ENCODE results near the gene IRF7. TPM values are rescaled to one million over a fixed set of nuclear protein-coding genes. Genes with fewer than 3 reads are reported as not detected.

IRF7 gene
- total RNA-seq, 1 donor from 2014 or later = 56.2 TPM

DNA sequence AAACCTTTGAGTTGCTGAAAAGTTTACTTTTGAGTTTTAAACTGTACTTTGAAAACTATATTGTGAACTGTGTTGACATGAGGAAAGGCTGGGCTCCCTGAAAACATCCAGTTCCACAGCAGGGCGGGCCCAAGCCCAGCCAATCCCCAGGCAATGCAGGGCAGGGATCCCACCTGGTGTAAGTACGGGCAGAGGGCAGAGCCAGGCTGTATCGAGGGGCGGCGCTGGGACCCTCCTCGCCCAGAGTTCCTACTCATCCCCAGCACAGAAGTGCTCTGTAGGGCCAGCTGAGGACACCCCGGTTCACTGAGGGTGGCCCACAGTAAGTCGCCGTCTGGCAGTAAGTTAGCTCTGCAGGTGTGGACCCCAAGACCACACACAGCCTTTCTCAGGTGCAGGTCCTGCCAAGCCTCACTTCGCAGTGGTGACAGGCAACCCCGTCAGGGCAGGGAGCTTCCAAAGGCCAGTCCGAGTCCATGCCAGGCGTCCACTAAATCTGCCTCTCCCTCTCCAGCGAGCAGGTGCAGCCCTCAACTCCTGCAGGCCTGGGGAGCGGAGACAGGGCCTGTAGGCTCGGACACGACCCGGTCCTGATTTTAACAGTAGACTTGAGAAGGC is 48.6 kb downstream of the IRF7 start:
- intact Hi-C loops (cut with DNase I) = no loop called here
- H3K36me3 ChIP-seq = no peaks in the 10 kb centered on the region
- TF ChIP-seq, protein P1, sequence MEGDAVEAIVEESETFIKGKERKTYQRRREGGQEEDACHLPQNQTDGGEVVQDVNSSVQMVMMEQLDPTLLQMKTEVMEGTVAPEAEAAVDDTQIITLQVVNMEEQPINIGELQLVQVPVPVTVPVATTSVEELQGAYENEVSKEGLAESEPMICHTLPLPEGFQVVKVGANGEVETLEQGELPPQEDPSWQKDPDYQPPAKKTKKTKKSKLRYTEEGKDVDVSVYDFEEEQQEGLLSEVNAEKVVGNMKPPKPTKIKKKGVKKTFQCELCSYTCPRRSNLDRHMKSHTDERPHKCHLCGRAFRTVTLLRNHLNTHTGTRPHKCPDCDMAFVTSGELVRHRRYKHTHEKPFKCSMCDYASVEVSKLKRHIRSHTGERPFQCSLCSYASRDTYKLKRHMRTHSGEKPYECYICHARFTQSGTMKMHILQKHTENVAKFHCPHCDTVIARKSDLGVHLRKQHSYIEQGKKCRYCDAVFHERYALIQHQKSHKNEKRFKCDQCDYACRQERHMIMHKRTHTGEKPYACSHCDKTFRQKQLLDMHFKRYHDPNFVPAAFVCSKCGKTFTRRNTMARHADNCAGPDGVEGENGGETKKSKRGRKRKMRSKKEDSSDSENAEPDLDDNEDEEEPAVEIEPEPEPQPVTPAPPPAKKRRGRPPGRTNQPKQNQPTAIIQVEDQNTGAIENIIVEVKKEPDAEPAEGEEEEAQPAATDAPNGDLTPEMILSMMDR (IDR thresholded peaks at IDR 0.05) = no peak
- H3K9me3 ChIP-seq = no peaks in the 10 kb centered on the region
- DNase-seq (no peak), ATAC-seq (no peak)
- H3K27me3 ChIP-seq = no peaks in the 10 kb centered on the region
- peak overlapping the region; percentile 56 for H3K4me3 ChIP-seq
- H3K4me1 ChIP-seq = peaks cover 8% of the 10 kb centered on the region
- H3K27ac ChIP-seq = peak overlapping the region; percentile 63

GRCh38 chr11:565921-566509 is 49.7 kb downstream of the IRF7 start:
- Histone ChIP-seq H3K4me3 (no peak overlapping the region), H3K36me3 (no peaks in the 10 kb centered on the region), H3K27me3 (no peaks in the 10 kb centered on the region), H3K4me1 (peaks cover 12% of the 10 kb centered on the region), H3K27ac (no peak overlapping the region), H3K9me3 (no peaks in the 10 kb centered on the region)
- intact Hi-C loops (cut with DNase I) = no loop called here
- TF ChIP-seq, protein P1 (IDR thresholded peaks at IDR 0.05) = no peak
- ATAC-seq = no peak
- DNase-seq = no peak

DNA sequence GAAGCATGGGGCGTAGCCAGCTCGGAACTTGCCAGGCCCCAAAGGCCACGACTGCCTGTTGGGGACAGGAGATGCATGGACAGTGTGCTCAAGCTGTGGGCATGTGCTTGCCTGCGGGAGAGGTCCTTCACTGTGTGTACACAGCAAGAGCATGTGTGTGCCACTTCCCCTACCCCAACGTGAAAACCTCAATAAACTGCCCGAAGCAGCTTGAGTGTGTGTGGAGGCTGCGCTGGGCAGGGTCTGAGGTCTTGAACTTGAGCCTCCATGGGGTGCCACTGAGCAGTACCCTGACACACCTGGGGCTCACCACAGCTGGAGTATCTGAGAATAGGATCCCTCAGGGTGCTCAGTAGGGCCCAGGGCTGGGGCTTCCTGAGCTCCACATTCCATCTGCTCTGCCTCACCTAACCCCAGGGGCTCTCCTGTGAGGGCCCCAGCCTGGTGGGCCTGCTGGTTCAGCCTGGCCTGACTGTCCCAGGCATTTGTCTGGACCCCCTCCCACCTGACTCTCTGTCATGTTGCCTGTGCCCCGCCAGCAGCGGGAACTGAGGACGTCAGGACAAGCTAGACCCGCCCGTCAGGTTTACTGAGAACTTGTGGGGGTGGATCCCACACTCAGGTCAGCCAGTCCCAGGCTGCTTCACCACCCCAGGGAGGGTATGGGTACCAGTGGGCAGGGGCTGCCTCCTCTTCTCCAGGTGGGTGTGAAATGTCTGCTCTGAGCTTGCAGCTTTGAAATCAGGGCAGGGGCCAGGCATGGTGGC is 51.8 kb downstream of the IRF7 start:
- ATAC-seq (no peak), DNase-seq (no peak)
- Histone ChIP-seq H3K9me3 (no peaks in the 10 kb centered on the region), H3K27ac (no peak overlapping the region), H3K36me3 (no peaks in the 10 kb centered on the region), H3K4me1 (peaks cover 11% of the 10 kb centered on the region), H3K4me3 (no peak overlapping the region), H3K27me3 (peaks cover 3% of the 10 kb centered on the region)
- intact Hi-C loops (cut with DNase I) = no loop called here
- TF ChIP-seq, protein P1 (IDR thresholded peaks at IDR 0.05) = no peak

DNA sequence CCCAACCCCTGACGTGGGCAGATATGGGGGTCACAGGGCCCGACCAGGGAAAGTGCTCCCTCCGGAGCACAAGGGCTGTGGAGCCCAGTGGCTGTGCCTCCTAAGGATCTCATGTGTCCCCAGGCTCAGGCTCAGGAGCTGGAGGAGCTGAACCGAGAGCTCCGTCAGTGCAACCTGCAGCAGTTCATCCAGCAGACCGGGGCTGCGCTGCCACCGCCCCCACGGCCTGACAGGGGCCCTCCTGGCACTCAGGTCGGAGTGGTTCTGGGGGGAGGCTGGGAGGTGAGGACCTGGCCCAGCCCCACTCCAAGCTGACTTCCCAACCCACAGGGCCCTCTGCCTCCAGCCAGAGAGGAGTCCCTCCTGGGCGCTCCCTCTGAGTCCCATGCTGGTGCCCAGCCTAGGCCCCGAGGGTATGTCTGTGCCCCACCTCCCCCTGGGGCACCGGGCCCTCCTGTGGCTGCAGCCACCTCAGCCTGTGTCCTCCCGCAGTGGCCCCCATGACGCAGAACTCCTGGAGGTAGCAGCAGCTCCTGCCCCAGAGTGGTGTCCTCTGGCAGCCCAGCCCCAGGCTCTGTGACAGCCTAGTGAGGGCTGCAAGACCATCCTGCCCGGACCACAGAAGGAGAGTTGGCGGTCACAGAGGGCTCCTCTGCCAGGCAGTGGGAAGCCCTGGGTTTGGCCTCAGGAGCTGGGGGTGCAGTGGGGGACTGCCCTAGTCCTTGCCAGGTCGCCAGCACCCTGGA is 52.5 kb downstream of the IRF7 start:
- intact Hi-C loops (cut with DNase I) = no loop called here
- H3K36me3 ChIP-seq = no peaks in the 10 kb centered on the region
- H3K4me1 ChIP-seq = peaks cover 10% of the 10 kb centered on the region
- peak; percentile 69 for DNase-seq
- no peaks in the 10 kb centered on the region for H3K9me3 ChIP-seq
- no peak for ATAC-seq
- H3K27me3 ChIP-seq = peaks cover 3% of the 10 kb centered on the region
- no peak overlapping the region for H3K4me3 ChIP-seq
- TF ChIP-seq, protein P1 (IDR thresholded peaks at IDR 0.05) = no peak
- H3K27ac ChIP-seq = no peak overlapping the region

Small RNAs within 50 kb of the gene (microRNA-seq; reads per million reads assigned to microRNA genes)
- 57.1 reads per million, percentile 58 among the genes with 10 or more reads in this experiment for gene MIR210 (ENCODE audit: borderline microRNAs expressed)

Other genes starting within 250 kb of the IRF7 start
- 1.9 TPM for gene B4GALNT4, start 246.5 kb downstream of the IRF7 start, total RNA-seq
- gene PKP3, start 221.7 kb downstream of the IRF7 start, total RNA-seq = 40.4 TPM
- gene SIGIRR, start 201.0 kb downstream of the IRF7 start, total RNA-seq = 80.9 TPM
- gene ANO9, start 173.9 kb downstream of the IRF7 start, total RNA-seq = 22.4 TPM
- gene PTDSS2, start 165.7 kb downstream of the IRF7 start, total RNA-seq = 31.1 TPM
- 245 TPM for gene RNH1, start 108.7 kb downstream of the IRF7 start, total RNA-seq
- gene HRAS, start 80.4 kb downstream of the IRF7 start, total RNA-seq = 55.5 TPM
- 3.2 TPM for gene LRRC56, start 78.4 kb downstream of the IRF7 start, total RNA-seq
- 5.9 TPM for gene LMNTD2, start 55.2 kb downstream of the IRF7 start, total RNA-seq
- gene RASSF7, start 55.0 kb downstream of the IRF7 start, total RNA-seq = 76.7 TPM
- 31.0 TPM for gene PHRF1, start 39.5 kb downstream of the IRF7 start, total RNA-seq
- gene CDHR5, start 9.0 kb upstream of the IRF7 start, total RNA-seq = not detected
- not detected for gene SCT, start 11.2 kb upstream of the IRF7 start, total RNA-seq
- 1.2 TPM for gene DRD4, start 21.3 kb upstream of the IRF7 start, total RNA-seq
- gene DEAF1, start 79.3 kb upstream of the IRF7 start, total RNA-seq = 27.1 TPM
- gene TMEM80, start 79.9 kb upstream of the IRF7 start, total RNA-seq = 33.2 TPM
- 155 TPM for gene EPS8L2, start 90.3 kb upstream of the IRF7 start, total RNA-seq
- gene TALDO1, start 131.5 kb upstream of the IRF7 start, total RNA-seq = 196 TPM
- gene GATD1, start 161.5 kb upstream of the IRF7 start, total RNA-seq = 62.5 TPM
- not detected for gene CEND1, start 174.1 kb upstream of the IRF7 start, total RNA-seq
- gene SLC25A22, start 182.3 kb upstream of the IRF7 start, total RNA-seq = 20.8 TPM
- 13.1 TPM for gene PIDD1, start 189.3 kb upstream of the IRF7 start, total RNA-seq
- 1,548 TPM for gene RPLP2, start 194.0 kb upstream of the IRF7 start, total RNA-seq
- gene PNPLA2, start 203.0 kb upstream of the IRF7 start, total RNA-seq = 143 TPM
- 34.3 TPM for gene CRACR2B, start 212.0 kb upstream of the IRF7 start, total RNA-seq
- 486 TPM for gene CD151, start 217.0 kb upstream of the IRF7 start, total RNA-seq
- 138 TPM for gene POLR2L, start 226.6 kb upstream of the IRF7 start, total RNA-seq
- gene TSPAN4, start 226.9 kb upstream of the IRF7 start, total RNA-seq = 167 TPM